ENCODE data around the gene KCNG2. TPM values are rescaled to one million over a fixed set of nuclear protein-coding genes. Genes with fewer than 3 reads are reported as not detected.

Gene KCNG2
- total and polyA plus RNA-seq, 2 of the 4 experiments (the other 2 are of a cell fraction), result not detected

- intact Hi-C loops (cut with micrococcal nuclease) (no loop called here), in situ Hi-C loops (cut with MboI; ENCODE audit: low sequenced_read_pairs) (no loop called here), dilution Hi-C loops (cut with HindIII; ENCODE audit: low sequenced_read_pairs, unreplicated experiment) (no loop called here)
- Histone ChIP-seq H3K9ac (ENCODE audit: low read depth, low read length) (no peak overlapping the region), H3K9me1 (ENCODE audit: insufficient read depth, low read length) (peaks cover 9% of the 10 kb centered on the region; the same call in 1 of the 2 replicates), H3K4me2 (ENCODE audit: low read depth, low read length) (no peak overlapping the region), H4K8ac (ENCODE audit: low read depth in 2 of 2, low read length in 2 of 2) (no peak overlapping the region), H2AK9ac (replicated peaks; ENCODE audit: low read depth, low read length, poor library complexity) (no peak overlapping the region), H3K14ac (replicated peaks; ENCODE audit: low read depth, low read length) (no peak overlapping the region), H2AFZ (replicated peaks; ENCODE audit: low read length, poor library complexity) (no peak overlapping the region), H3K4me1 (ENCODE audit: control insufficient read depth, insufficient read depth, low read length) (peaks cover 6% of the 10 kb centered on the region; the same call in 1 of the 2 replicates), H2AK5ac (ENCODE audit: low read depth, low read length) (no peak overlapping the region), H4K5ac (ENCODE audit: low read depth, low read length) (no peak overlapping the region), H3K27me3 (ENCODE audit: control insufficient read depth, insufficient read depth, low read length) (no peaks in the 10 kb centered on the region), H2BK120ac (ENCODE audit: low read depth, low read length) (no peak overlapping the region), H3K18ac (ENCODE audit: low read depth, low read length) (no peak overlapping the region), H3K56ac (ENCODE audit: extremely low read depth, insufficient read depth, low read length) (no peak overlapping the region), H3K9me3 (ENCODE audit: control insufficient read depth, insufficient read depth, low read length) (no peaks in the 10 kb centered on the region), H2BK5ac (ENCODE audit: low read depth, low read length, poor library complexity, severe bottlenecking) (no peak overlapping the region), H3K4ac (ENCODE audit: low read depth, low read length) (no peak overlapping the region), H2BK20ac (ENCODE audit: low read depth, low read length) (no peak overlapping the region), H3K27ac (ENCODE audit: insufficient read depth, low read length) (no peak overlapping the region), H3K4me3 (ENCODE audit: insufficient read depth, low read depth, low read length) (no peak overlapping the region), H3K79me1 (ENCODE audit: low read depth in 1 of 2, low read length in 2 of 2) (peaks cover 14 to 85% of the 10 kb centered on the region in 2 experiments), H4K91ac (ENCODE audit: insufficient read depth, low read depth, low read length) (no peak overlapping the region), H3K36me3 (ENCODE audit: control insufficient read depth, insufficient read depth, low read length) (peaks cover 47% of the 10 kb centered on the region), H4K20me1 (ENCODE audit: insufficient read depth, low read length) (peaks cover 72% of the 10 kb centered on the region), H3K23ac (ENCODE audit: low read depth, low read length) (no peak overlapping the region), H2BK15ac (ENCODE audit: low read depth, low read length) (no peak overlapping the region)
- no peak for ATAC-seq (ENCODE audit: low read depth)
- CTCF ChIA-PET, result no interaction called here
- no peak for DNase-seq
- no CpG with 5 or more reads among the region's 7 CpGs for WGBS, 2 experiments (ENCODE audit: extremely low coverage in 2 of 2, insufficient read length in 1 of 2)
- POLR2A ChIA-PET (ENCODE audit: unreplicated experiment), result no interaction called here
- no peak for TF ChIP-seq SMC3 (IDR thresholded peaks at IDR 0.05; ENCODE audit: low read depth, low read length)
- TF ChIP-seq FOS (IDR thresholded peaks at IDR 0.05; ENCODE audit: low read depth, low read length), result no peak
- TF ChIP-seq MAFK (IDR thresholded peaks at IDR 0.05; ENCODE audit: low read depth, low read length), result no peak
- TF ChIP-seq CEBPB (IDR thresholded peaks at IDR 0.05; ENCODE audit: low read depth, low read length), result no peak
- no peak for TF ChIP-seq USF2 (IDR thresholded peaks at IDR 0.05; ENCODE audit: low read depth, low read length)
- TF ChIP-seq RCOR1 (IDR thresholded peaks at IDR 0.05; ENCODE audit: insufficient replicate concordance, low read length), result no peak
- TF ChIP-seq CHD1 (IDR thresholded peaks at IDR 0.05; ENCODE audit: low read depth, low read length), result no peak
- TF ChIP-seq MAZ (IDR thresholded peaks at IDR 0.05; ENCODE audit: borderline replicate concordance, low read depth, low read length), result no peak
- BruUV-seq (replicated peaks), result no TSS peak
Observed at GRCh38 chr18:79942211-79942610, 144.5 kb downstream of the KCNG2 start.

All from IMR-90 (cell line).